PFSK-1 (cell line): ENCODE results near the gene SCAMP1.

Experiments used
- POLR2AphosphoS5 ChIP-seq: IDR thresholded peaks from 2 replicates; pipeline ENCODE4 v1.6.1; 2012; ENCODE audit warnings: low read depth, mild to moderate bottlenecking, control low read depth, low read length, moderate library complexity
- SIN3A ChIP-seq: IDR thresholded peaks from 2 replicates; pipeline ENCODE4 v1.6.1; 2012; ENCODE audit warnings: mild to moderate bottlenecking, low read length, moderate library complexity, borderline replicate concordance; ENCODE audit not compliant: insufficient read depth
- TAF1 ChIP-seq: IDR thresholded peaks from 2 replicates; pipeline ENCODE4 v1.6.1; 2012; ENCODE audit warnings: low read length, control low read depth, borderline replicate concordance; ENCODE audit not compliant: insufficient read depth
- TF ChIP-seq, protein P1 (sequence below), 2 experiments: IDR thresholded peaks; 2 replicates each; pipeline versions ENCODE4 v1.6.1 to v1.8.0; 2011 to 2012; ENCODE audit warnings: low read depth in 2 of 2, low read length in 2 of 2, control low read depth in 1 of 2, inconsistent platforms in 1 of 2, mild to moderate bottlenecking in 1 of 2, moderate library complexity in 1 of 2; ENCODE audit not compliant: insufficient read depth in 1 of 2

- TF ChIP-seq, protein P1, sequence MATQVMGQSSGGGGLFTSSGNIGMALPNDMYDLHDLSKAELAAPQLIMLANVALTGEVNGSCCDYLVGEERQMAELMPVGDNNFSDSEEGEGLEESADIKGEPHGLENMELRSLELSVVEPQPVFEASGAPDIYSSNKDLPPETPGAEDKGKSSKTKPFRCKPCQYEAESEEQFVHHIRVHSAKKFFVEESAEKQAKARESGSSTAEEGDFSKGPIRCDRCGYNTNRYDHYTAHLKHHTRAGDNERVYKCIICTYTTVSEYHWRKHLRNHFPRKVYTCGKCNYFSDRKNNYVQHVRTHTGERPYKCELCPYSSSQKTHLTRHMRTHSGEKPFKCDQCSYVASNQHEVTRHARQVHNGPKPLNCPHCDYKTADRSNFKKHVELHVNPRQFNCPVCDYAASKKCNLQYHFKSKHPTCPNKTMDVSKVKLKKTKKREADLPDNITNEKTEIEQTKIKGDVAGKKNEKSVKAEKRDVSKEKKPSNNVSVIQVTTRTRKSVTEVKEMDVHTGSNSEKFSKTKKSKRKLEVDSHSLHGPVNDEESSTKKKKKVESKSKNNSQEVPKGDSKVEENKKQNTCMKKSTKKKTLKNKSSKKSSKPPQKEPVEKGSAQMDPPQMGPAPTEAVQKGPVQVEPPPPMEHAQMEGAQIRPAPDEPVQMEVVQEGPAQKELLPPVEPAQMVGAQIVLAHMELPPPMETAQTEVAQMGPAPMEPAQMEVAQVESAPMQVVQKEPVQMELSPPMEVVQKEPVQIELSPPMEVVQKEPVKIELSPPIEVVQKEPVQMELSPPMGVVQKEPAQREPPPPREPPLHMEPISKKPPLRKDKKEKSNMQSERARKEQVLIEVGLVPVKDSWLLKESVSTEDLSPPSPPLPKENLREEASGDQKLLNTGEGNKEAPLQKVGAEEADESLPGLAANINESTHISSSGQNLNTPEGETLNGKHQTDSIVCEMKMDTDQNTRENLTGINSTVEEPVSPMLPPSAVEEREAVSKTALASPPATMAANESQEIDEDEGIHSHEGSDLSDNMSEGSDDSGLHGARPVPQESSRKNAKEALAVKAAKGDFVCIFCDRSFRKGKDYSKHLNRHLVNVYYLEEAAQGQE (IDR thresholded peaks at IDR 0.05; ENCODE audit: insufficient read depth in 1 of 2, low read depth in 2 of 2, low read length in 2 of 2), result no peak
- TF ChIP-seq POLR2AphosphoS5 (no peak), TAF1 (no peak), SIN3A (no peak)
Measured at GRCh38 chr5:78376315-78376714, 15.9 kb downstream of the SCAMP1 start.
